NB4 (cell line): Measurements from ENCODE around the gene ASCC1.

Experiments used
- CTCF ChIP-seq: IDR thresholded peaks from one replicate; pipeline ENCODE4 v1.5.1; 2012; ENCODE audit warnings: low read depth, low read length
- MAX ChIP-seq: IDR thresholded peaks from 2 replicates; pipeline ENCODE4 v1.6.1; 2011; ENCODE audit warnings: low read depth, low read length
- MYC ChIP-seq: IDR thresholded peaks from 2 replicates; pipeline ENCODE4 v1.6.1; 2011; ENCODE audit warnings: low read depth, low read length
- POLR2A ChIP-seq: IDR thresholded peaks from 2 replicates; pipeline ENCODE4 v1.6.1; 2011; ENCODE audit warnings: mild to moderate bottlenecking; ENCODE audit not compliant: insufficient read length; ENCODE audit errors: extremely low read depth

- TF ChIP-seq POLR2A (no peak), MAX (no peak), CTCF (no peak), MYC (no peak)
These were observed 154.1 kb downstream of the ASCC1 start for GRCh38 chr10:72061930-72062329.
